Measurements from ENCODE around the gene CA10. TPM values are rescaled to one million over a fixed set of nuclear protein-coding genes. Genes with fewer than 3 reads are reported as not detected.

CA10 gene
- total and polyA plus RNA-seq, 2 experiments from 2014 or later, result 0.92 to 1.5 TPM

DNA sequence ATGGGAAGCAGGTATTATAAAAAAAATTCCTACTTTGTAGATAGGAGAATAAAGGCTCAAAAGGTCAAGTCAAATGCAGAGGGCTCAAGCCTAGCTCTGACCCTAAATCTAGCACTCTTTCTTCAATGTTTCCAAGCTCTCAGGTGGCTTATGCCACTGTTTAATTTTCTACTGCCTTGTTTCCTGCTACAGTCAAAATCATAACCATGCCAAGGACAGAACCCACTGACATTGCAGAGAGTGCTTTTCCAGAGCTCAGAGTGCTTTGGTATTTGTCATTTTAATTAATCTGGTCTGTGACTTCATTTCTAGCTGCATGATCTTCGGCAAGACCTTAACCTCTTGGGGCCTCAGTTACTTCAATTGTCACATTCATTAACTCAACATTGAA, 344.7 kb downstream of the CA10 start:
- H3F3A ChIP-seq (replicated peaks; ENCODE audit: low read depth), result no peaks in the 10 kb centered on the region
- no peaks in the 10 kb centered on the region for H3K79me2 ChIP-seq (replicated peaks; ENCODE audit: insufficient read depth)
- H3K4me1 ChIP-seq (ENCODE audit: insufficient read depth), result peaks cover 5% of the 10 kb centered on the region; the same call in 1 of the 2 replicates
- no peak overlapping the region for H3K4me3 ChIP-seq
- H3K4me2 ChIP-seq, result no peak overlapping the region
- no peaks in the 10 kb centered on the region for H4K20me1 ChIP-seq (replicated peaks; ENCODE audit: insufficient read depth)
- H3K27me3 Mint-ChIP-seq (ENCODE audit: insufficient read depth, low read depth, poor library complexity), result peaks cover 2% of the 10 kb centered on the region
- H3K27ac ChIP-seq (ENCODE audit: low read depth), result no peak overlapping the region
- no peaks in the 10 kb centered on the region for H3K9me3 Mint-ChIP-seq
- no peaks in the 10 kb centered on the region for H3K4me1 Mint-ChIP-seq
- no peaks in the 10 kb centered on the region for H3K36me3 Mint-ChIP-seq (ENCODE audit: low read depth)
- DNase-seq (ENCODE audit: low spot score) (no peak), ATAC-seq (no peak)
- no peaks in the 10 kb centered on the region for H3K9me2 ChIP-seq (ENCODE audit: insufficient read depth)
- no peaks in the 10 kb centered on the region for H3K36me3 ChIP-seq (ENCODE audit: insufficient read depth)
- no peak overlapping the region for H3K4me3 Mint-ChIP-seq
- H2AFZ ChIP-seq, result no peak overlapping the region
- no peak overlapping the region for H3K27ac Mint-ChIP-seq
- no peaks in the 10 kb centered on the region for H3K27me3 ChIP-seq (ENCODE audit: insufficient read depth)
- TF ChIP-seq JUNB (IDR thresholded peaks at IDR 0.05; ENCODE audit: unreplicated experiment), result no peak
- no peak for TF ChIP-seq EZH2phosphoT487 (IDR thresholded peaks at IDR 0.05; ENCODE audit: unreplicated experiment)
- no peak for TF ChIP-seq CREB1 (CRISPR knock-in tag; IDR thresholded peaks at IDR 0.05; ENCODE audit: low read depth)
- TF ChIP-seq, protein P1, sequence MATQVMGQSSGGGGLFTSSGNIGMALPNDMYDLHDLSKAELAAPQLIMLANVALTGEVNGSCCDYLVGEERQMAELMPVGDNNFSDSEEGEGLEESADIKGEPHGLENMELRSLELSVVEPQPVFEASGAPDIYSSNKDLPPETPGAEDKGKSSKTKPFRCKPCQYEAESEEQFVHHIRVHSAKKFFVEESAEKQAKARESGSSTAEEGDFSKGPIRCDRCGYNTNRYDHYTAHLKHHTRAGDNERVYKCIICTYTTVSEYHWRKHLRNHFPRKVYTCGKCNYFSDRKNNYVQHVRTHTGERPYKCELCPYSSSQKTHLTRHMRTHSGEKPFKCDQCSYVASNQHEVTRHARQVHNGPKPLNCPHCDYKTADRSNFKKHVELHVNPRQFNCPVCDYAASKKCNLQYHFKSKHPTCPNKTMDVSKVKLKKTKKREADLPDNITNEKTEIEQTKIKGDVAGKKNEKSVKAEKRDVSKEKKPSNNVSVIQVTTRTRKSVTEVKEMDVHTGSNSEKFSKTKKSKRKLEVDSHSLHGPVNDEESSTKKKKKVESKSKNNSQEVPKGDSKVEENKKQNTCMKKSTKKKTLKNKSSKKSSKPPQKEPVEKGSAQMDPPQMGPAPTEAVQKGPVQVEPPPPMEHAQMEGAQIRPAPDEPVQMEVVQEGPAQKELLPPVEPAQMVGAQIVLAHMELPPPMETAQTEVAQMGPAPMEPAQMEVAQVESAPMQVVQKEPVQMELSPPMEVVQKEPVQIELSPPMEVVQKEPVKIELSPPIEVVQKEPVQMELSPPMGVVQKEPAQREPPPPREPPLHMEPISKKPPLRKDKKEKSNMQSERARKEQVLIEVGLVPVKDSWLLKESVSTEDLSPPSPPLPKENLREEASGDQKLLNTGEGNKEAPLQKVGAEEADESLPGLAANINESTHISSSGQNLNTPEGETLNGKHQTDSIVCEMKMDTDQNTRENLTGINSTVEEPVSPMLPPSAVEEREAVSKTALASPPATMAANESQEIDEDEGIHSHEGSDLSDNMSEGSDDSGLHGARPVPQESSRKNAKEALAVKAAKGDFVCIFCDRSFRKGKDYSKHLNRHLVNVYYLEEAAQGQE (IDR thresholded peaks at IDR 0.05; ENCODE audit: unreplicated experiment), result no peak
- no peak for TF ChIP-seq ETS1 (IDR thresholded peaks at IDR 0.05)
- no peak for TF ChIP-seq STAT1 (IDR thresholded peaks at IDR 0.05; ENCODE audit: unreplicated experiment)
- TF ChIP-seq ZNF114 (CRISPR knock-in tag; IDR thresholded peaks at IDR 0.05), result no peak
- TF ChIP-seq, protein P2, sequence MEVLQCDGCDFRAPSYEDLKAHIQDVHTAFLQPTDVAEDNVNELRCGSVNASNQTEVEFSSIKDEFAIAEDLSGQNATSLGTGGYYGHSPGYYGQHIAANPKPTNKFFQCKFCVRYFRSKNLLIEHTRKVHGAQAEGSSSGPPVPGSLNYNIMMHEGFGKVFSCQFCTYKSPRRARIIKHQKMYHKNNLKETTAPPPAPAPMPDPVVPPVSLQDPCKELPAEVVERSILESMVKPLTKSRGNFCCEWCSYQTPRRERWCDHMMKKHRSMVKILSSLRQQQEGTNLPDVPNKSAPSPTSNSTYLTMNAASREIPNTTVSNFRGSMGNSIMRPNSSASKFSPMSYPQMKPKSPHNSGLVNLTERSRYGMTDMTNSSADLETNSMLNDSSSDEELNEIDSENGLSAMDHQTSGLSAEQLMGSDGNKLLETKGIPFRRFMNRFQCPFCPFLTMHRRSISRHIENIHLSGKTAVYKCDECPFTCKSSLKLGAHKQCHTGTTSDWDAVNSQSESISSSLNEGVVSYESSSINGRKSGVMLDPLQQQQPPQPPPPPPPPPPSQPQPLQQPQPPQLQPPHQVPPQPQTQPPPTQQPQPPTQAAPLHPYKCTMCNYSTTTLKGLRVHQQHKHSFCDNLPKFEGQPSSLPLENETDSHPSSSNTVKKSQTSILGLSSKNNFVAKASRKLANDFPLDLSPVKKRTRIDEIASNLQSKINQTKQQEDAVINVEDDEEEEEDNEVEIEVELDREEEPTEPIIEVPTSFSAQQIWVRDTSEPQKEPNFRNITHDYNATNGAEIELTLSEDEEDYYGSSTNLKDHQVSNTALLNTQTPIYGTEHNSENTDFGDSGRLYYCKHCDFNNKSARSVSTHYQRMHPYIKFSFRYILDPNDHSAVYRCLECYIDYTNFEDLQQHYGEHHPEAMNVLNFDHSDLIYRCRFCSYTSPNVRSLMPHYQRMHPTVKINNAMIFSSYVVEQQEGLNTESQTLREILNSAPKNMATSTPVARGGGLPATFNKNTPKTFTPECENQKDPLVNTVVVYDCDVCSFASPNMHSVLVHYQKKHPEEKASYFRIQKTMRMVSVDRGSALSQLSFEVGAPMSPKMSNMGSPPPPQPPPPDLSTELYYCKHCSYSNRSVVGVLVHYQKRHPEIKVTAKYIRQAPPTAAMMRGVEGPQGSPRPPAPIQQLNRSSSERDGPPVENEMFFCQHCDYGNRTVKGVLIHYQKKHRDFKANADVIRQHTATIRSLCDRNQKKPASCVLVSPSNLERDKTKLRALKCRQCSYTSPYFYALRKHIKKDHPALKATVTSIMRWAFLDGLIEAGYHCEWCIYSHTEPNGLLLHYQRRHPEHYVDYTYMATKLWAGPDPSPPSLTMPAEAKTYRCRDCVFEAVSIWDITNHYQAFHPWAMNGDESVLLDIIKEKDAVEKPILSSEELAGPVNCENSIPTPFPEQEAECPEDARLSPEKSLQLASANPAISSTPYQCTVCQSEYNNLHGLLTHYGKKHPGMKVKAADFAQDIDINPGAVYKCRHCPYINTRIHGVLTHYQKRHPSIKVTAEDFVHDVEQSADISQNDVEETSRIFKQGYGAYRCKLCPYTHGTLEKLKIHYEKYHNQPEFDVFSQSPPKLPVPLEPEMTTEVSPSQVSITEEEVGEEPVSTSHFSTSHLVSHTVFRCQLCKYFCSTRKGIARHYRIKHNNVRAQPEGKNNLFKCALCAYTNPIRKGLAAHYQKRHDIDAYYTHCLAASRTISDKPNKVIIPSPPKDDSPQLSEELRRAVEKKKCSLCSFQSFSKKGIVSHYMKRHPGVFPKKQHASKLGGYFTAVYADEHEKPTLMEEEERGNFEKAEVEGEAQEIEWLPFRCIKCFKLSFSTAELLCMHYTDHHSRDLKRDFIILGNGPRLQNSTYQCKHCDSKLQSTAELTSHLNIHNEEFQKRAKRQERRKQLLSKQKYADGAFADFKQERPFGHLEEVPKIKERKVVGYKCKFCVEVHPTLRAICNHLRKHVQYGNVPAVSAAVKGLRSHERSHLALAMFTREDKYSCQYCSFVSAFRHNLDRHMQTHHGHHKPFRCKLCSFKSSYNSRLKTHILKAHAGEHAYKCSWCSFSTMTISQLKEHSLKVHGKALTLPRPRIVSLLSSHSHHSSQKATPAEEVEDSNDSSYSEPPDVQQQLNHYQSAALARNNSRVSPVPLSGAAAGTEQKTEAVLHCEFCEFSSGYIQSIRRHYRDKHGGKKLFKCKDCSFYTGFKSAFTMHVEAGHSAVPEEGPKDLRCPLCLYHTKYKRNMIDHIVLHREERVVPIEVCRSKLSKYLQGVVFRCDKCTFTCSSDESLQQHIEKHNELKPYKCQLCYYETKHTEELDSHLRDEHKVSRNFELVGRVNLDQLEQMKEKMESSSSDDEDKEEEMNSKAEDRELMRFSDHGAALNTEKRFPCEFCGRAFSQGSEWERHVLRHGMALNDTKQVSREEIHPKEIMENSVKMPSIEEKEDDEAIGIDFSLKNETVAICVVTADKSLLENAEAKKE (CRISPR knock-in tag; IDR thresholded peaks at IDR 0.05), result no peak
- no peak for TF ChIP-seq ZNF331 (CRISPR knock-in tag; IDR thresholded peaks at IDR 0.05; ENCODE audit: low read depth)
- TF ChIP-seq NANOG (IDR thresholded peaks at IDR 0.05; ENCODE audit: borderline replicate concordance), result no peak
- no peak for TF ChIP-seq POLR2AphosphoS5 (IDR thresholded peaks at IDR 0.05; ENCODE audit: low read depth)
- no peak for TF ChIP-seq CTCF (conservative IDR thresholded peaks at IDR 0.05; ENCODE audit: low read depth in 2 of 2)
- TF ChIP-seq EZH2 (IDR thresholded peaks at IDR 0.05; ENCODE audit: low read depth, unreplicated experiment), result no peak

Data from GM23338 (cell line).